NAMALWA (cell line): ENCODE results near the gene TMEM272.

Experiments used
- DNase-seq: peaks from one replicate; pipeline ENCODE4 v3.0.0-alpha.2; 2015; ENCODE audit warnings: low spot score

Gene TMEM272, protein sequence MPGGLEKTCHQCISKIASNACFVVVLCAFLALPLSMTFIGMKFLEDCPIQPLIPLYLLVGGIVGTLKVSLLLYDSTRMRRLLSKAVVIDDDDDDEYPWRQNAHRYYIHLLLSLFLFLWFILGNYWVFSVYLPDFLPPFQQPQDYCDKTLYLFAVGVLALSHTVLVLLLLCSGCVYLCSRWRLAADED

GRCh38 chr13:51844862-51845573 is at the start of gene TMEM272:
Gene TMEM272 (minus strand): TSS chr13:51845177. CDS start chr13:51838530, 6,647 bp downstream.
- peak; percentile 64 for DNase-seq

- DNase-seq, result peak; percentile 22
Measured at GRCh38 chr13:51894239-51894638, 49.3 kb upstream of the TMEM272 start.

DNA sequence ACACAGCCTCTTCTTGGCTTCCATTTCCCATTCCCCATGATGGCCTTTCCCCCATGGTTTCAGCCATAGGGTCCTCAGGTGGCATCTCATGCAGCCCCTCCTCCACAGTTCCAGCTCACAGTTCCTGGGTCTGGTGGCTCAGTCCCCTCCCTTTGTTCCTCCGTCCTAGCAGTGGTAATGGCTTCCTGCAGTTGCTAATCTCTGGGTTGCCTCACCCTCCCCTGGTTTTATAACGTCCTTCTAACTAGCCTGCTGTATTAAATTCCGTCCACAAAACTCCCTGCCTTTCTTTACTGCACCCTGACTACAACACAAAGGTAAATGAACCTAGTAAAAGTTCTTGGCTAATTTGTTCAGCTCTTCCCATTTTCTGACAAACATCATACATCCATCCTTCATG is 47.7 kb upstream of the TMEM272 start:
- DNase-seq, result no peak

DNA sequence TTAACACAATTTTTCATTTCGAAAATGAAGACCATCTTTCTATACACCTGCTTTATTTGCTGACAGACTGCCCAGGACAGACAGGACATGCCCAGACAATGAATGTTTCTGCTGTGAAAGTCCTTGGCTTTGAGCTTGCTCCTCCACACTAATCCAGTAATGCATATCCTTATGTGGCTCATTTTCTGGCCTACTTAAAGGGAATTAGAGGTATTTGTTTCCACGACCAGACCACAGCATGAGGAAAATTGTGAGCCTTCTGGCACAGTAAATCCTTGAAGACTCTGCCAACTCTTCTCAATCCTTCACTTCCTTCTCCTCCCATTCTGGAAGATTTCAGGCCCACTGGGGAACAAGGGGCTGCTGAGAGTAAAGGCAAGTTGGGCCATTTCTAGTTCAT is 42.5 kb upstream of the TMEM272 start:
- no peak for DNase-seq

GRCh38 chr13:51885651-51886050 is 40.7 kb upstream of the TMEM272 start:
- DNase-seq, result no peak

- no peak for DNase-seq
Measured at GRCh38 chr13:51883226-51883600, 38.2 kb upstream of the TMEM272 start.

DNA sequence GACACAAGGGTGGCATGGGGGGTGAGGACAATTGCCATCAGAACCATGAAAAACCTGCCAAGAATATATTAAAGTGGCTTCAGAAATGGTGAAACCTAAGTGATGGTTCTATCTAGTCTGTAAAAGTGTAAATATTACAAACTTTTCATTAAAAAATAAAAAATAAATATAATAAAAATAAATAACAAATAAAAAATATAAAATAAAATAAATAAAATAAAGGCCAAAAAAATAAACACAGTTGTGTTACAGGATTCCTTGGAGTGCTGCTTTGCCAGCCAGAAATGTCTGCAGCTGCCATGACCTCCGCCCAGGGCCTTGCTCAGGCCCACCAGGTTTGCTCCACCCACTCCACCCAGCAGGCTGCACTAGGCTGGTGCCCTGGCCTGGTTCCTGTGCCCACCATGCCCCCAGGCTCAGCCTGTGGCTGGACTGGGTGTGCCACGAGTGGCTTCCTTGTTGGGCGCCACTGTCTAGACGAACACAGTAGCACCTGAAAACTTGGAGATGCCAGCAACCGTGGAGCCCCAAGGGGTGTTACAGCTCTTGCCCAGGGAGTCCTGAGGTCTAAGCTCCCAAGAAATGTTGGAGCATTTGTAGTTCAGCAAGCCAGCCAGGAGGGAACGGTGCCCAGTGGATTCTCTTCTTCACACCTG is 37.7 kb upstream of the TMEM272 start:
- DNase-seq, result no peak

- peak; percentile 9 for DNase-seq
Measured at GRCh38 chr13:51881296-51881695, 36.3 kb upstream of the TMEM272 start.

GRCh38 chr13:51879133-51879532 is 34.2 kb upstream of the TMEM272 start:
- no peak for DNase-seq

DNA sequence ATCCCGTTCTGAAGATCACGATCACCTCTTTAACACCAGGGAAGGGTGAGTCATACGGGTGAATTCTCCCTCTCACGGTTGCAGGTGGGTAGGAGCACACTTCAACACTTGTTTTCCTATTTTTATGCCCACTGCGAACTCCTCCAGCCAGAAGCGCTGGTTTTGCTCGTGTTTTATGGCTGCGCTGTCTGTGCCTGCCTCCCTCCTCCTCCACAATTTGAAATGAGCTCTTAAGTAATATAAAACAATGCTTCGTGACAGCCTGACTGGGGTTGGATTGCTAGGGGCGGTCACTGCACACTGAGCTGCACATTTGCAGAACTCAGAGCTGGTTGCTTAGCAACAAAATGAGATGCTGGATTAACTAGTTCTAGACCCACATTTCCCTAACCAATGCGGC is 29.7 kb upstream of the TMEM272 start:
- no peak for DNase-seq

DNA sequence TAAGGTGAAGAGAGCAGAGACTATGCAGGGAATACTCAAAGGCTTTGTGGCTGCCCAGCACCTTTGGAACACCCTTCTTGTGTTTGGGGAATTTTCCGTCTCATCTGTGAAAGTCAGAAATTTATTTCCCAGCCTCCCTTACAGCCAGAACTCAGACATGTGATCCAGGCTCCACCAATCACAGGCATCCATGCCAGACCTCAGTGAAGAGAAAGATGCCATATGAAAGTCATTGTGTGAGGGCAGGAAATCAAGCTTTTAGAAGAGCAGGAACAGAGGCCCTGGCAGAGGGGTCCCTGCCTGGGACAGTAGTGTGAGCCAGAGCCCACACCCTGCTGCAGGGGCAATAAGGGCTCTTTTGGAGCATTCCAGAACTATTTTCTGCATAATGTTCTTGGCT is 28.9 kb upstream of the TMEM272 start:
- no peak for DNase-seq

- no peak for DNase-seq
Measured at GRCh38 chr13:51873117-51873798, 28.3 kb upstream of the TMEM272 start.

- no peak for DNase-seq
Measured at GRCh38 chr13:51870616-51871015, 25.6 kb upstream of the TMEM272 start.

GRCh38 chr13:51869916-51870315 is 24.9 kb upstream of the TMEM272 start:
- DNase-seq, result no peak

- no peak for DNase-seq
Measured at GRCh38 chr13:51867062-51867461, 22.1 kb upstream of the TMEM272 start.

DNA sequence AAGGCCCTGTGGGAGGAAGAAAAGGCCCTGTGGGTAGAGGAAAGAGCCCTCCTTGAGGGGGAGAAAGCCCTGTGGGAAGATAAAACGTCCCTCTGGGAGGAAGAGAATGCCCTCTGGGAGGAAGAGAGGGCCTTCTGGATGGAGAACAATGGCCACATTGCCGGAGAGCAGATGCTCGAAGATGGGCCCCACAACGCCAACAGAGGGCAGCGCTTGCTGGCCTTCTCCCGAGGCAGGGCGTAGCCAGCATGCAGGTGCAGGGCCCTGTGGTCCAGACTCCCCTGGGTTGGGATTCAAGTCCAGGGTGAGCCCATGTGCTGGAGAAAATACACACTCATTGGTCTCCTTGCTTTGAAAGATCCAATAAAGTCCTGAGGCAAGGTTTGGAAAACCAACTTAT is 20.9 kb upstream of the TMEM272 start:
- DNase-seq, result no peak

GRCh38 chr13:51862957-51863356 is 18.0 kb upstream of the TMEM272 start:
- DNase-seq, result no peak

DNA sequence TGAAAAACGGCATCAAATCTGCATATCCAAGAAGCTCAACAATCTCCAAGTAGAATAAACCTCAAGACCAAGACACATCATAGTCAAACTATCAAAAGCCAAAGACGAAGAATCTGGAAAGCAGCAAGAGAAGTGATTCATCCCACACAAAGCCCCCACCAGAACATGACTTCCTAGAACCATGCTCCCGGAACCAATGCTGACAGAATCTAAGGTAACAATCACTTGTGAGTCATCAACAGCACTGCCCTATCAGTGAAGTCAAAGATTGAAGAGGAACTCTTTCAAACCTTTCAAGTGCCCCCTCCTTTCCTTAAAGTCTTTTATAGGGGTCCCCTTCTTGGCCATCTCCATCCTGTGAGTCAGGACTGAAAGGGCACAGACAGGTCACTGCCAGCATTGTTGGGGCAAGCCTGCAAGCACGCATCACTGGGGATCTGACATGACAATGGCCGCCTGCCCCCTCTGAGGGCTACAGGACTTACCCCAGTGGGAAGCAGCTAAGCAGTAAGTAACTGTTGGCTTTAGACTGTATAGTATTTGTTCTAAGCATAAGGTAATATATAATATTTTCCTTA is 16.8 kb upstream of the TMEM272 start, which contains the start of gene CCDC70:
Gene CCDC70, plus strand, starts transcription at position 247 of the 578 bp plus-strand sequence. CDS start 3,443 bp downstream, outside the sequence.
- DNase-seq, result no peak

- no peak for DNase-seq
Measured at GRCh38 chr13:51858433-51859247, 13.7 kb upstream of the TMEM272 start.

- DNase-seq, result no peak
Measured at GRCh38 chr13:51856998-51857397, 12.0 kb upstream of the TMEM272 start.

- no peak for DNase-seq
Measured at GRCh38 chr13:51856027-51856736, 11.2 kb upstream of the TMEM272 start.
